ENCODE data around the gene ADAM12. TPM values are rescaled to one million over a fixed set of nuclear protein-coding genes. Genes with fewer than 3 reads are reported as not detected.

Gene ADAM12
- total and polyA plus RNA-seq, 9 of the 15 experiments (the other 6 are each of a cell fraction or from before 2014, with no cell fraction given) = not detected

- no peak overlapping the region for H3K4me3 ChIP-seq
- no TSS peak for BruUV-seq (replicated peaks)
- 8% methylated on average over 5 of the region's 5 CpGs for WGBS (ENCODE audit: insufficient coverage, low coverage, missing lambda C conversion rate)
- in situ Hi-C loops (cut with MboI) = no loop called here
- H3K4me1 ChIP-seq (replicated peaks in 1 of 2; ENCODE audit: control insufficient read depth in 2 of 2, insufficient read depth in 2 of 2, low read length in 2 of 2) = no peaks in the 10 kb centered on the region; a peak in 1 of 5 replicates
- no peaks in the 10 kb centered on the region for H3K79me2 ChIP-seq (ENCODE audit: control insufficient read depth, insufficient read depth, low read length)
- ChIA-PET CTCF (ENCODE audit: low intra/inter-chr PET ratio) (no interaction called here), POLR2A (no interaction called here)
- FAIRE-seq (no peak), DNase-seq (ENCODE audit: extremely low read depth in 1 of 4, low spot score in 3 of 4) (no peak), ATAC-seq (no peak)
- no peaks in the 10 kb centered on the region for H4K20me1 ChIP-seq (replicated peaks; ENCODE audit: control insufficient read depth, insufficient read depth, low read length)
- TF ChIP-seq SMC3 (conservative IDR thresholded peaks at IDR 0.05; ENCODE audit: insufficient read depth, low read depth, low read length) = no peak
- TF ChIP-seq HNRNPUL1 (IDR thresholded peaks at IDR 0.05; ENCODE audit: low read length) = no peak
- TF ChIP-seq TSC22D4 (tag; IDR thresholded peaks at IDR 0.05) = no peak
- no peak for TF ChIP-seq ZNF785 (CRISPR knock-in tag; IDR thresholded peaks at IDR 0.05)
- no peak for TF ChIP-seq ZBTB5 (IDR thresholded peaks at IDR 0.05)
- TF ChIP-seq GATAD2A (IDR thresholded peaks at IDR 0.05) = no peak
- TF ChIP-seq XRCC4 (IDR thresholded peaks at IDR 0.05; ENCODE audit: extremely low read depth, insufficient read depth, insufficient read length) = no peak
- TF ChIP-seq E2F4 (CRISPR knock-in tag; IDR thresholded peaks at IDR 0.05; ENCODE audit: low read depth) = no peak
- TF ChIP-seq FOXP1 (CRISPR knock-in tag; IDR thresholded peaks at IDR 0.05) = no peak
- no peak for TF ChIP-seq TCF15 (CRISPR knock-in tag; IDR thresholded peaks at IDR 0.05)
- no peak for TF ChIP-seq CBX5 (IDR thresholded peaks at IDR 0.05; ENCODE audit: borderline replicate concordance, low read depth)
- TF ChIP-seq NUFIP1 (IDR thresholded peaks at IDR 0.05; ENCODE audit: partially characterized antibody) = no peak
- TF ChIP-seq ZNF212 (CRISPR knock-in tag; IDR thresholded peaks at IDR 0.05) = no peak
- TF ChIP-seq ZNF644 (tag; IDR thresholded peaks at IDR 0.05; ENCODE audit: low read depth) = no peak
- no peak overlapping the region for H3K4me2 ChIP-seq (ENCODE audit: insufficient read depth, low read length)
- no peaks in the 10 kb centered on the region for H3K9me1 ChIP-seq (ENCODE audit: control insufficient read depth, insufficient read depth, low read length)
- peaks cover 0 to 13% of the 10 kb centered on the region in 2 experiments; a peak in 1 of 5 replicates for H3K27me3 ChIP-seq (ENCODE audit: control insufficient read depth in 2 of 2, insufficient read depth in 2 of 2, low read length in 2 of 2)
- intact Hi-C loops (cut with micrococcal nuclease) = no loop called here
- H3K36me3 ChIP-seq (ENCODE audit: control insufficient read depth, insufficient read depth, low read length) = no peaks in the 10 kb centered on the region
- H3K9me3 ChIP-seq (replicated peaks; ENCODE audit: control insufficient read depth, insufficient read depth, low read depth, low read length) = no peaks in the 10 kb centered on the region
- no peak overlapping the region for H3K27ac ChIP-seq (ENCODE audit: extremely low read depth, low read depth, low read length)
- H2AFZ ChIP-seq (ENCODE audit: low read depth, low read length) = no peak overlapping the region
- no peak overlapping the region for H3K9ac ChIP-seq (ENCODE audit: insufficient read depth in 1 of 2, low read depth in 2 of 2, low read length in 2 of 2)
Measured at GRCh38 chr10:126234630-126235029, 153.6 kb downstream of the ADAM12 start.

All from K562 (cell line).